ENCODE results near the gene GRM2.
"Not testable (repeated sequence)": the region's sequence is repeated elsewhere in the genome, so short reads cannot be mapped to it uniquely, and the experiment has no call there.

The GRM2 gene

DNA sequence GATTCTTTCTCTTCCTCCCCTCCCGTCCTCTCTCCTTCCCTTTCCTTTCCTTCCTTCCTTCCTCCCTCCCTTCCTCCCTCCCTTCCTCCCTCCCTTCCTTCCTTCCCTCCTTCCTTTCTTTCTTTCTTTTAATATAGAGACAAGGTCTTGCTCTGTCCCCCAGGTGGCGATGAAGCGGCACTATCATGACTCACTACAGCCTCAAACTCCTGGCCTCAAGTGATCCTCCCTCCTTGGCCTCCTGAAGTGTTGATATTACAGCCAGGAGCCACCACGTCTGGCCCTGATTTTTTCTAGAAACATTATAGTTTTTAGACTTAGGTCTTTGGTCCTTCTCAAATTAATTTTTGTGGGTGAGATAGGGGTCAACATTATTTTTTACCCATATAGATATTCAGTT, 15.5 kb downstream of the GRM2 start:
- DNase-seq (ENCODE audit: low spot score): no peak

DNA sequence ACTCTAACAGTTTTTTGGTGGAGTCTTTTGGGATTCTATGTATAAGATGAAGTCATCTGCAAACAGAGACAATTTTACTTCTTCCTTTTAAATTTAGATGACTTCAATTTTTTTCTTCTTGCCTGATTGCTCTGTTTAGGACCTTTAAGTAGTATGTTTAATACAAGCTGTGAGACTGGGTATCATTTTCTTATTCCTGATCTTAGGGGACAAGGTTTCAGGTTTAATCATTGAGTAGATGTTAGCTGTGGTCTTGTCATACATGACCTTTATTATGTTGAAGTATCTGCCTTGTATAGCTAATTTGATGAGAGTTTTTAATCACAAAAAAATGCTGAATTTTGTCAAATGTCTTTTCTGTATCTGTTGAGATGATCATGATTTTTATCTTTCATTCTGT, 20.6 kb downstream of the GRM2 start:
- no peak for DNase-seq (ENCODE audit: low spot score)

DNA sequence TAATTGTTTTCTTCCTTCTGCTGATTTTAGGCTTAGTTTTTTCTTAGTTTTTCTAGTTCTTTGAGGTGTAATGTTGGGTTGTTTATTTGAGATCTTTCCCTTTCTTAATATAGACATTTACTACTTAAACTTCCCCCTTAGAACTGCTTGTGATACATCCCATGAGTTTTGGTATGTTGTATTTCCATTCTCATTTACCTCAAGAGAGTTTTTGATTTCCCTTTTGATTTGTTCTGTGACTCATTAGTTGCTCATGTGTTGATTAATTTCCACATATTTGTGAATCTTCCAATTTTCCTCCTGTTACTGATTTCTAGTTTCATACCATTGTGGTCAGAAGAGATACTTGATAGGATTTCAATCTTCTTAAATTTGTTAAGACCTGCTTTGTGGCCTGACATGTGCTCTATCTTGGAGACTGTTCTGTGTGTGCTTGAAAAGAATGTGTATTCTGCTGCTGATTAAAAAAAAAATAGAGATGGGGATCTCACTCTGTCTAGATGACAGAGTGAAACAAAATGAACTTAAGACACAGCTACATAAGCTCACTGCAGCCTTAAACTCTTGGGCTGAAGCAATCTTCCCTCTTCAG, 22.3 kb downstream of the GRM2 start:
- no peak for DNase-seq (ENCODE audit: low spot score)

DNA sequence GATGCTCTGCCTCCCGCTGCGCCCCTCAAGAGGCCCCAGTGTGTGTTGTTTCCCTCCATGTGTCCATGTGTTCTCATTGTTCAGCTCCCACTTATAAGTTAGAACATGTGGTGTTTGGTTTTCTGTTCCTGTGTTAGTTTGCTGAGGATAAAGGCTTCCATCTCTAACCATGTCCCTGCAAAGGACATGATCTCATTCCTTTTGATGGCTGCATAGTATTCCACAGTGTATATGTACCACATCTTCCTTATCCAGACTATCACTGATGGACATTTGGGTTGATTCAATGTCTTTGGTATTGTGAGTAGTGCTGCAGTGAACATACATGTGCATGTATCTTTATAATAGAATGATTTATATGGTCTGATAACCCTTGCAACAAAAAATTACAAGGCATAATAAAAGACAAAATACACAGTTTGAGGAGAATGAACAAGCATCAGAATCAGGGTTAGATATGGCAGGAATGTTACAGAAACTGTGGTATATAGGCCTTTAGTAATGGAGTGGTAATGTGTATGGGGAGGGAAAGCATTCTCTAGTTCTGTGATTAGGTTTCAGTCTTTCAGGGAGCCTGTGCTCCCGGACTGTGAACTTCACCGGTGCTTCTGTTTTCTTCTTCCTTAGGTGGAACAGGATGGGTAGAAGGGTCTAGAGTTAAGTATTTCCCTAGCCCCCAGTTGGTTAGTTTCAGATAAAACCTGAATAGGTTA, 27.1 kb downstream of the GRM2 start:
- DNase-seq (ENCODE audit: low spot score): no peak

DNA sequence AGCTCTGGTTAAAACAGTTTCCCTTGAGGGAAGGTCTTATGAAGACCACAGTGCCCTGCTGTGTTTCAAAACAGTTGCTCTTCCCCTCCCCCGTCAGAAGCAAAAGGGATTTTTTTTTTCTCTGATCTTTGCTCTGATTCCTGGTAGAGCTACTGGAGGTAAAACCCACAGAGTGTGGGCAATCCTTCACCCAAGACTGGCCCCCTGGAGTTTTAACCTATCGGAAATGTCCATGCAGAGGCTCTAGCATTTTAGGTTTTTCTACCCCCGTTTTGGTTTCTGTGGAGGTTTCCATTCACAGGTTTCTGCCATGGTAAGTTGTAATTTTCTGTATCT, 27.7 kb downstream of the GRM2 start:
- DNase-seq (ENCODE audit: low spot score): no peak

DNA sequence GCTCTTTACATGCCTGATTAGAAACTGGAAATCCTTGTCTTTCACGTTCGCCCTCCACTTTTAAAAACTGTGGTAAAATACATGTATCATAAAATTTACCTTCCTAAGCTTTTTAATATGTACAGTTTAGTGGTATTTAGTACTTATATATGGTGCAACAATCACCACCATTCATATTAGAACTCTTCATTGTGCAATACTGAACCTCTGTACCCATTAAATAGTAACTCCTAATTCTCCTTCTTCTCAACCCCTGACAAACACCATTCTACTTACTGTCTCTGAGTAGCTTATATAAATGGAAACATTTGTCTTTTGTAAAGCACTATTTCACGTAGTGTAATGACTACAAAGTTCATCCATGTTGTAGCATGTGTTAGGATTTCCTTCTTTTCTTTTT, 28.2 kb downstream of the GRM2 start:
- DNase-seq (ENCODE audit: low spot score): no peak

DNA sequence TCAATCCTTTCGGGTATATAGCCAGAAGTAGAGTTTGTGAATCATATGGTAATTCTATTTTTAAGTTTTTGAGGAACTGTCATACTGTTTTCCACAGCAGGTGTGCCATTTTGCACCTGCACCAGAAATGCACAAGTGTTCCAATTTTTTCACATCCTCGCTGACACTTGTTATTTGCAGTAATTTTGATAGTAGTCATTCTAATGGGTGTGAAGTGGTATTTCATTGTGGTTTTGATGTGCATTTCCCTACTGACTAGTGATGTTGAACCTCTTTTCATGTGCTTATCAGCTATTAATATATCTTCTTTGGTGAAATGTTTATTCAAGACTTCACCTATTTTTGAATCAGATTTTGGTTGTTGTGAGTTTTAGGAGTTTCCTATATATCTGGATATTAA, 29.1 kb downstream of the GRM2 start:
- DNase-seq (ENCODE audit: low spot score): no peak

DNA sequence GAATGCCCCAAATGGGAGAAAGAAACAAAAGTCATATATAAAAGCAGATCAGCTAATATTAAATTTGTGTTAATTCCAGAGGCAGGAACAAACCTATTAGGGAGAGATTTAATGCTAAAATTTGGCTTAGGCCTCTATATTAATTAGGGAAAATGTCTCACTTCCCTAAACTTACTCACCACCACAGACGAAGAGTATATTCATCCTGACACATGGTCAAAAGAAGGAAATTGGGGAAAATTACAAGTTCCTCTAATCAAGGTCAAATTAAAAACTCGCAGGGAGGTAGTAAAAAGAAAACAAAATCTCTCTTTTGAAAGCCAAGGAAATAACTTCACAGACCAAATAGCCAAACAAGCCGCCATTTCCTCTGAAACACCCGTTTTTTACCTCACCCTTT, 32.2 kb downstream of the GRM2 start:
- no peak for DNase-seq (ENCODE audit: low spot score)

DNA sequence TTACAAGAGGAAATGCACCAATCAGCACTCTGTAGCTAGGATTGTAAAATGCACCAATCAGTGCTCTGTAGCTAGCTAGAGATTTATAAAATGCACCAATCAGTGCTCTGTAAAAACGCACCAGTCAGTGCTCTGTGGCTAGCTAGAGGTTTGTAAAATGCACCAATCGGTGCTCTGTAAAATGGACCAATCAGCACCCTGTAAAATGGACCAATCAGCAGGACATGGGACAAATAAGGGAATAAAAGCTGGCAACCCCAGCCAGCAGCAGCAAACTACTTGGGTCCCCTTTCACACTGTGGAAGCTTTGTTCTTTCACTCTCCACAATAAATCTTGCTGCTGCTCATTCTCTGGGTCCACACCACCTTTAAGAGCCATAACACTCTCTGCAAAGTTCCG, 35.5 kb downstream of the GRM2 start:
- DNase-seq (ENCODE audit: low spot score): not testable (repeated sequence)

DNA sequence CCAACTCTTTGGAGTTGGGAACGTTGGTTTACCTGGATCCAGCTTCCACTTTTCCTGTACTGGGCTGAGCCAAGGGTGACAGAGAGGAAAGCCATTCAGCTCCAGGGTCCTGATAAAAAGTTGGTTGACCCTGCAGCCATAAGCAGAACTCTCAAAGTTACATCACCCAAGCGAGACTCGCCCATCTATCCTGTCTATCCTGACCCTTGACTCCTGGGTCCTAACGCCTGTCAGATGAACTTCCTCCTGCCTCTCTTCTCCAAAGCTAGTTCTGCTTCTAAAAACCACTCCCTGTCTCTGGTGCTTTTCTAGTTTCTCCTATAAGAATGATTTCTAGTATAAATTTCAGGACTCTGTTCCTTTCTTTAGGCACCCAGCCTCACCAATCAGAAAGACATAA, 36.1 kb downstream of the GRM2 start:
- DNase-seq (ENCODE audit: low spot score): not testable (repeated sequence)

DNA sequence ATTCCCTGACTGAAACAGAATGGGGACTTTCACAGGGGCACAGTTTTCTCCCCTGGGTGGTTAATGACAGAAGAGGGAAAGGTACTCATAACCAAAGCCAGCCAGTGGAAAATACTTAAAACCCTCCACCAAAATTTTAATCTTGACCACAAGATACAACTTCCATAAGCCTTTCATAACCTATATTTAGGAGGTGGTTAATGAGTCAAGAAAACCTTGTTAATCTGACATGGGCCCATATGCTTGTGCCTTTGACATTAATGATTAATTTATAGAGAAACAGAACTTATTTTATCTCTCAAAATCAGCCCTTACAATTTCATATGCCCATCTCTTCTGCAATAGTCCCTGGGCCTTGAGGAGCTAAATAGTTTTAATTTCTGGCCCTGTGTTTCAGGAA, 41.0 kb downstream of the GRM2 start:
- DNase-seq (ENCODE audit: low spot score): no peak

DNA sequence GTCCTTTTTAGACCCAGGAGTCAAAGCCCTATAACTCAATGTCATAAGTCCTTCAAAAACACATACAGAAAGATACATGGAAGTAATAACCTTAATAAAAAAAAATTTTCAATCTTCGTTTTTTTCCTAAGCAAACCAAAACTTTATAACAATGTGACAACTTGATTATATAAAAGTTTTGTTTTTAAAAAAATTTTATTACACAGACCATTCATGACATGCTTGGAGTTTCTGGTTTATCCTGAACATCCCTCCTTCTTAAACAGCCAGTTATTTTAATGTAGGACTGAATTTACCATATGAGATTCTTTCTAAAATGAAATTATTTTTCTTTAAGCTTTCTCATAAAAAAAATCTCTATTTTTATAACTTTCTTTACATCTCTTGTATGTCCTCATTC, 41.5 kb downstream of the GRM2 start:
- DNase-seq (ENCODE audit: low spot score): no peak

DNA sequence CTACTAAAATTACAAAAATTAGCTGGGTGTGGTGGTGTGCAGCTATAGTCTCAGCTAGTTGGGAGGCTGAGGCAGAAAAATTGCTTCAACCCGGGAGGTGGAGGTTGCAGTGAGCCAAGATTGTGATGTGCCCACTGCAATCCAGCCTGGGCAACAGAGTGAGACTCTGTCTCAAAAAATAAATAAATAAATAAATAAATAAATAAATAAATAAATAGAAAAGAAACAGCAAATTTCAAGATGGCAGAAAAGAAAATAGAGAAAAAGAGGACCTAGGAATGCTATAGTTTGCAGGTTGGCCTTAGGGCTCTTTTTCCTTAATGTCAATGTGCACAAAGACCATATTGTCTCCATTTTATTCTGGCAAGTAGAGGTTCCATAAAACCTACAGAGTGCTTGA, 44.0 kb downstream of the GRM2 start:
- DNase-seq (ENCODE audit: low spot score): no peak

DNA sequence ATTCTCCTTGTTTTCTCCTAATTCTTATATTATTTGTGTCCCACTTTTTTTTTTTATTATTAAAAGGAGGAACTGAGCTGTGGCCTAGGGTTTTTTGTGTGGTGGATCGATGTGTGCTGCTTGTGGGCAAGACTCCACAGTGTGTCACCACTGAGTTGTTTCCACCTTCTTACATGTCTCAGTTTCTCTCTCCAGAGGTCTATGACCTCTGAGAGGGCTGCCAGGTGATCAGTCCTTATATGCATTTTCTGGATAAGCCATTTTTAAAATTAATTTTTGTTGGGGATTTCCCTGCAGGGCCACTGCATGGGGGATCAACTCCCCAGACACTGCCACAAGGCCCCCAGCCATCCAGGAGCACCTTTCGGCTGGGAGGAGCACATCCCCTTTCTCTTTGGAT, 44.4 kb downstream of the GRM2 start:
- no peak for DNase-seq (ENCODE audit: low spot score)

DNA sequence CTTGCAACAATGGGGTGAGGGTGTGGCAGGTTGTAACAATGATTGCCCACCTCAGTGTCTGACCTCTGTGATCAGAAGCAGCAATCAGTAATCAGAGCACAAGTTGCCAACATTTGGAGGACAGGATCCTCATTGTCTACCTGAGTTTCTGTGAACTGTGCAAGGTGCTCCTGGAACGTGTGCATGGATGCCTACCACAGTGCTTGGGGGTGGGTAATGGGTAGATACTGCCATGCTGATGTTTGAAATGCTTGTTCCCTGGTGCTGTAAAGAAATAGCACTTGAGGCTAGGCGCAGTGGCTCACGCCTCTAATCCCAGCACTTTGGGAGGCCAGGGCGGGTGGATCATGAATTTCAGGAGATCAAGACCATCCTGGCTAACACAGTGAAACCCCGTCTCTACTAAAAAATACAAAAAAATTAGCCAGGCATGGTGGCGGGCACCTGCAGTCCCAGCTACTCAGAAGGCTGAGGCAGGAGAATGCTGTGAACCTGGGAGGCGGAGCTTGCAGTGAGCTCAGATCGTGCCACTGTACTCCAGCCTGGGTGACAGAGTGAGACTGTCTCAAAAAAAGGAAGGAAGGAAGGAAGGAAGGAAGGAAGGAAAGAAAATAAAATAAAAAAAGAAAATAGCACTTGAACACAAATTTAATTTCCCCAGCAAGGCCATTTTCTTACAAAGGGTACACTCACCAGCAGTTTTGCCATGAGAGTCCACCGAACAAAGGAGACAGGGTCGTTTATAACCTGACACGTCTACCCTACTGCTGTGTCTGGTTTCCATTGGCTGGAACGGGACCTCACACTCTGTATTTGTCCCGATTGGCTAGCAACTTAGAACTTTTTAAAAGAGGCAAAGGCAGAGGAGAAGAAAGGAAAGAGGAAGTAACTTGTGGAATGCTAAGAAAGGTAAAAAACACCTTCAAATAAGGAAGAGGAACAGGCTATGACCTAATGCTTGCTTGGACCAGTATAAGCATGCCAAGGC, 47.2 kb downstream of the GRM2 start:
- not testable (repeated sequence) for DNase-seq (ENCODE audit: low spot score)

DNA sequence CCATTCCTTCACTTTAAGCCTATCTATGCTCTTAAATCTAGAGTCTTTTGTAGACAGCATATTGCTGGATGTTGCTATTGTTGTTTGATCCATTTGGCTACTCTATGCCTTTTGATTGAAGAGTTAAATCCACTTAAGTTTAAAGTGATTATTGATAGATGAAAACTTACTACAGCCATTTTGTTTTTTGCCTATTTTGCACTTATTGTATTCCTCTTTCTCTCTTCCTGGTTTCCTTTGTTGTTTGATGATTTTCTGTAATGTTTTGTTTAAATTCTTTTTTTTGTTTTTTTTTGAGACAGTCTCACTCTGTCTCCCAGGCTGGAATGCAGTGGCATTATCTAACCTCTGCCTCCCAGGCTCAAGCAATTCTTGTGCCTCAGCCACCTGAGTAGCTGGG, 52.3 kb downstream of the GRM2 start:
- DNase-seq (ENCODE audit: low spot score): no peak
